Left ventricle myocardium superior (tissue), 1 donor: ENCODE data around the gene IL10RA. TPM values are rescaled to one million over a fixed set of nuclear protein-coding genes. Genes with fewer than 3 reads are reported as not detected.

Experiments
- ATAC-seq: fragments of 200-7000 bp; cut with Tn5 transposase; one replicate; pipeline ENCODE4 v1.9.1; 2020; ENCODE audit warnings: mild to moderate bottlenecking, moderate library complexity
- DNase-seq: peaks from one replicate; pipeline ENCODE4 v3.0.0-alpha.2; 2020
- intact Hi-C: fragments of 100-400 bp; cut with micrococcal nuclease; formaldehyde crosslinking; loops from one replicate; pipeline ENCODE4 v1.11.0; 2022
- total RNA-seq: library from RNA; stranded (reverse); fragmentation: NEBNext Ultra II Directional; extraction: Animal tissue kit (Norgen Biotek cat#: 25700); gene quantifications from one replicate; pipeline ENCODE4 v1.2.1, GENCODE V29; 2021
- donor health status: DM: no; HTN: yes; CAD: no; lungs with severe emphysema.

Gene IL10RA
- total RNA-seq, 1 donor from 2014 or later, result 6.0 TPM

DNA sequence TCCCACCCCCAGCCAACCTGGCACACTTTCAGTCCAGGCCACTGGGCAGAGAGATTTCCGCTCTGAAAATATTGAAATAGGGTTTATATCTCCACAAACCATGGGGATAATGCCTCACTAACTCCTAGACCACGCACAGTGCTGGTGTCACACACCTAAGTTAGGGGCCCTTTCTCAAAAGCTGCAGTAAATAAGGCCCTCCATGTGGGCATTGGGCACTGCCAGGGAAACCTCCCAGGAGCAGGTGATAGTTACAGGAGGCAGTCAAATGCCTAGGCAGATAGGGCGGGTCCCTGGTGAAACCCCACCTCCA is 3.1 kb upstream of the IL10RA start:
- no peak for ATAC-seq
- intact Hi-C loops, result no loop called here
- DNase-seq, result no peak

DNA sequence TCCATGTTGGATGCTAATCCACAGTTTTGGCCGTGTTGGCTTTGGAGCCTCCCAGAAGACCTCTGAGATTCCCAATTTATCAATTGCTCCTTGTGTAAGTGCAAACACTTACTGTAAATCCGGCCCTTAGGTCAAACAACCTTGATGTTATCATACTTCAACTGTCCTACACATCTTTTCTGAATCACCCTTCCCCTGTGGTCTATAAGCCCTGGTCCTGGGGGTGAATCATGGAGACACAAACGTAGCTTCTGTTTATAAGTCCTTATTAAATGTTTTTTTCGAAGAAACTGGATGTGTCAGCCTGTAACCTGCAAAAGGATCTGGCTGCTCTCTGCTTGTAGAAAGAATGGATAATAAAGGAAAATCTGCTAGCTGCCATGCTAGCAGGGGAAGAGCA is 1.7 kb upstream of the IL10RA start:
- DNase-seq (no peak), ATAC-seq (no peak)
- intact Hi-C loops, result no loop called here

DNA sequence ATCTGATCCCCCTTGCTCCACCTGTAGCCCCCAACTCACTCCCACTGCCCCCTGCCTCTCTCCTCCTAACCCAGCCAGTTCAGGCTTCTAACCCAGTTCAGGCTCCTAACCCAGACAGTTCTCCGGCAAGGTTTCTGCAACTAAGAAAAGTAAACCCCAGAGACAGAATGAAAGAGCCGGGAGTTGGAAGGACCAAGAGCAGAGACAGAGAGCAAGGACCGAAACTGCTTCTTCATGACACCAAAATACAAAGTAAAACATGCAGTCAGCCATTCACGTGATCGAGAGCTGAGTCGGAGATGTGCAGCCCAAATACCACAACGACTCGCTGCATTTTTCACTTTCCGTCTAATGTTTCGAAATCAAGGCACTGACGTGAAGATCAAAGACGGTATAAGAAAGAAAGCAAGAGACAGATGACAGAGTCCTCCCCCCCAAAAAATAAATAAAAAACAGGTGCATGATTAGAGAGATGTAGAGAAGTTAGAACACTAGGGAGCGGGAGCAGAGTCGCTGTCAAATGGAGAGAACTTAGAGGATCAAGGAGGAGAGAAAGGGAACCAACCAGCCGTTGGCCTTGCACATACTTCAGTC is 884 bp downstream of the IL10RA start:
- DNase-seq, result no peak
- intact Hi-C loops, result no loop called here
- ATAC-seq, result no peak

DNA sequence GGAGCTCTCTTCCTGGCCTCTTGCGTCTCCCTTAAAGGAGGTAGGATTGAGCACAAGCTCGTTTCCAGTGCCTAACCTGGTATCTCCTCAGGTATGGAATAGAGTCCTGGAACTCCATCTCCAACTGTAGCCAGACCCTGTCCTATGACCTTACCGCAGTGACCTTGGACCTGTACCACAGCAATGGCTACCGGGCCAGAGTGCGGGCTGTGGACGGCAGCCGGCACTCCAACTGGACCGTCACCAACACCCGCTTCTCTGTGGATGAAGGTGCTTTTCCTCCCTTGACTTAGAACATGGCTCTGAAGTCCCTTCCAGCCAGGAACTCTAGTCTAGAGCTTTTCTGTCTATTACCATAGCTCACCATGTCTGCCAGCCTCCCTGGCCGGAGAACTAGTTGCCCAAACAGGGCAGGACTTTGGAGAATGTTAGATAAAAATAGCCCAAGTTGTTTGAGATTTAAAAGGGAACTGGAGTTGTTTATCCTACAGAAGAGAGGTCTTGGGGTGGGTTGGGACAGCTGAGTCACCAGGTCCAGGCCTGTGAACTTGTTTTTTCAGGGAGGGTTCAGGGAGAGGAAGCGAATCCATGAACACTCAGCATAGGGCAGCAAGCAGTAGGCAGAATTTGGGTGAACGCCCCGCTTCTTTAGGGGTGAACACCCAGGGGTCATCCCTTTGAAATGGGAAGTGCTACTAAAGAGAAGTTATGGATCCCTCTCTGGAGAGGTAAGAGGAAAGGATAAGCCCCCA is 3.3 kb downstream of the IL10RA start:
- DNase-seq, result no peak
- peak; percentile 36 for ATAC-seq
- intact Hi-C loops, result no loop called here

DNA sequence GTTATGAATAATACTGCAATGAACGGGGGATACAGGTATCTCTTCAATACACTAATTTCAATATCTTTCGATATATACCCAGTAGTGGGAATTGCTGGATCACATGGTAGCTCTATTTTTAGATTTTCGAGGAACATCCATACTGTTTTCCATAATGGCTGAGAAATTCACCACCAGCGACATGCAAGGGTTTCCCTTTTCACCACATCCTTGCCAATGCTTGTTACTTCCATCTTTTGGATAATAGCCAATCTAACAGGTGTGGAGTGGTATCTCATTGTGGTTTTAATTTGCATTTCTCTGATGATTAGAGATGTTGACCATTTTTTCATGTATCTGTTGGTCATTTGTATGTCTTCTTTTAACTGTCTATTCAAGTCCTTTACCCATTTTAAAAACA is 5.9 kb downstream of the IL10RA start:
- ATAC-seq, result no peak
- DNase-seq, result no peak
- intact Hi-C loops, result no loop called here

DNA sequence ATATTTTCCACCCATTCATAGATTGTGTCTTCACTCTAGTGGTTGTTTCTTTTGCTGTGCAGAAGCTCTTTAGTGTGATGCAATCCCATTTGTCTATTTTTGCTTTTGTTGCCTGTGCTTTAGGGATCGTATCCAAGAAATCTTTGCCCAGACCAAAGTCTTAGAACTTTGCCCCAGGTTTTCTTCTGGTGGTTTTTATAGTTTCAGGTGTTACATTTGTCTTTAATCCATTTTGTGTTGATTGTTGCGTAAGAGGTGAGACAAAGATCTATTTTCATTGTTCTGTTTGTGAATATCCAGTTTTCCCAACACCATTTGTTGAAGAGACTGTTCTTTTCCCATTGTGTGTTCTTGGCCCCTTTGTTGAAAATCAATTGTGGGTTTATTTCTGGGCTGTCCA is 6.4 kb downstream of the IL10RA start:
- intact Hi-C loops, result no loop called here
- ATAC-seq (no peak), DNase-seq (no peak)

DNA sequence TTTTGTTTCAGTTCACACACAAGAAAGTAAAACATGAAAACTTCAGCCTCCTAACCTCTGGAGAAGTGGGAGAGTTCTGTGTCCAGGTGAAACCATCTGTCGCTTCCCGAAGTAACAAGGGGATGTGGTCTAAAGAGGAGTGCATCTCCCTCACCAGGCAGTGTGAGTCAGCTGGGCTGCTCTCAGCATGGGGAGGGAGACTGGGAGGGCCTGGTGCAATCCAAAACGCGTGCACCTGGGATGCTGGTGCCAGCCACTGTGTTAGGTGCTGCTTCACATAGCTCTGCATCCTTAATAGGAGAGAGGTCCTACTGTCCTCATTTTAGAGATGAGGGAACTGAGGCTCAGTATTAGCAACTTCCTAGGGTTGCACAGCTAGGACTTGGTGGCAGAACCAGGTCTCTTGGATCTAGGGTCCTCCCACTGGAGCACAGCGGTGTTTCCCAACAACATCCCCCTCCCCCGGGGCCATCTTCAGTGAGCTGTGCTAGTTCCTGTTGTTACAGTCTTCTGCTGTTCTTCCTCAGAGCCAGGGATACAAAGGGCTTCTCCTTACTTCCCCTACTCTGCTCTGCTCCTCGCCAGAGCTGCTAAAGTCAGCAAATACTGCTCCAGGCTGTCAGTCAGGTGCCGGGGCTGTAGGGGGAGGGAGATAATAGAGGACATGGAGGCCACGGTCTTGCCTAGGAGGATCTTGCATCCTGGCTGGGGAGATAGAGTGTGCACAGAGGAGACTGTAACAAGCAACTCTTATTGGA is 8.0 kb downstream of the IL10RA start:
- DNase-seq, result peak; percentile 58
- intact Hi-C loops, result no loop called here
- peak; percentile 73 for ATAC-seq

DNA sequence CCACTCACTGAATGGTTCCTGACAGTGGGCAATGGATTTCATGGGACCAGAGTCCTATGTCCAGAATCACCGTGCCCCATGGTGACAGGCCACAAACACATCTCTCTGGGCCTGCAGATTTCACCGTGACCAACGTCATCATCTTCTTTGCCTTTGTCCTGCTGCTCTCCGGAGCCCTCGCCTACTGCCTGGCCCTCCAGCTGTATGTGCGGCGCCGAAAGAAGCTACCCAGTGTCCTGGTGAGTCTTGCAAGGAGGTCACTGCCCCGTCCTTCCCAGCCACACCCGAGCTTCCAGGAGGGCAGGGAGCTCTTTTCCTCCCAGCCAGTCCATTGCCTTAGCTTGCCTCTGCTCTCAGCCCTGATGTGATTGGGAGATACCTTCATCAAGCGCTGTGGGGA is 9.3 kb downstream of the IL10RA start:
- intact Hi-C loops, result no loop called here
- DNase-seq (no peak), ATAC-seq (no peak)

DNA sequence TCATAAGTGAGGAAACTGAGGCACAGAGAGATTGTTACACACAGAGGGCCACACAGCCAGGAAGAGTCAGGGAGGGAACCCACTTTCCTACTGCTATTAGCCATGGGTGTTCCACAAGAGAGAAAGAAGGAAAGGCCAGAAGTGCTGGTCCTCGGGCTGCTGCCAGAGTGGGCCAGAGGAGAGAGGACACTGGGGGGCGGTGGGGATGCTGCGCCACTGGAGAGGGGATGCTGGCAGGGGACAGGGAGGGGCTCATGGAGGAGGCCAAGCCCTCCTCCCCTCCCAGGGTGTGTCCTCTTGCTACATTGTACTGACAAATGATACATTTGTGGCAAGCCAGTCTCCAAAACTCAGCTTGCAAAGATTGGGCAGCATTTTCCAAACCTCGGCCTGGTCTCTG is 9.9 kb downstream of the IL10RA start:
- no peak for ATAC-seq
- no peak for DNase-seq
- intact Hi-C loops, result no loop called here

DNA sequence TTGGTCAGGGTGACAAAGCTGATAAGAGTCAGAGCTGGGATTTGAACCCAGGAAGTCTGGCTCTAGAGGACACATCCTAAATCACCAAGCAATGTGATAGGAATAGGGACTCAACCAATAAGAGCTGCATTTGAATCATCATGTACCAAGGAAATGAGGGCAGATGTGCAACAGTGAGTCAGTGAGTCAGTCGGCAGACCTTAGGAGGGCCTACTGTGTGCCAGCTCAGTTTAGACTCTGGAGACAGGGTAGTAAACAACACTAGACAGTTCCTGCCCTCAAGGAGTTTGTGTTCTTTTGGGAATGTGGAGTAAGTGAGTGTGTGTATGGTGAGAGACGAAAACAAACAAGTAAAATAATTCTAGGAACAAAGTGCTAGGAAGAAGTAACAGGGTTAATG is 11.2 kb downstream of the IL10RA start:
- ATAC-seq, result no peak
- intact Hi-C loops, result no loop called here
- no peak for DNase-seq

DNA sequence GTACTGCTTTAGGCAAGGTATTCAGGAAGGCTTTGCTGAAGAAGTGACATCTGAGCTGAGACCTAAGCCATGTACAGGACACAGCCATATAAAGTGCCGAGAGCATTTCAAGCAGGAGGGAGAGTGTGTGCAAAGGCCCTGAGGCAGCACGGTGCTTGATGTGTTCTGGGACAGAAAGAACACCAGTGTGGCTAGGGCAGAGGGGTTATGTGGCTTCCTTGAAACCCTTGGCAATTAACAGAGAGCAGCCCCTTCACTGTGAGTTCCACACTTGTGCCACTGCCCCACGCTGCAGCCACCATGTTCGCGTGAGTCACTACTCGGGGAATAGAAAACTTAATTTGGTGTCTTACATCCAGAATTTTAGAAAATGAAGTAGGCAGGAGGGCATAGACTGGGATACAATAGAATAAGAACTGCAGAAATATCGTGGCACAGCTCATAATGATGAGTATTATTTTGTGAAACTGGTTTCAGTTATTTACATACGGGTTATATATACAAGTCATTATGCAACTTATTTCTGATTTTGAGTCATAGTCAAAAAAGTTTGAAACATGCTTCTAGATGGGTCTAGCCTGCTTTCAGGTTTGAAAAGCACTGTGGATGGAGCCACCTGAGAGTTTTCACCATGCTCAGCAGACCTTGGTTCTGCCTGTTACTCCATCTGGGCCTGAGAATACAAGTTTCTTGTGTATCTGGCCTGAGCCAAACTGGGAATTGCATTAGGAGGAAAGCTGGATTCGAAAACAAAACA is 11.8 kb downstream of the IL10RA start:
- intact Hi-C loops, result no loop called here
- DNase-seq (no peak), ATAC-seq (no peak)

DNA sequence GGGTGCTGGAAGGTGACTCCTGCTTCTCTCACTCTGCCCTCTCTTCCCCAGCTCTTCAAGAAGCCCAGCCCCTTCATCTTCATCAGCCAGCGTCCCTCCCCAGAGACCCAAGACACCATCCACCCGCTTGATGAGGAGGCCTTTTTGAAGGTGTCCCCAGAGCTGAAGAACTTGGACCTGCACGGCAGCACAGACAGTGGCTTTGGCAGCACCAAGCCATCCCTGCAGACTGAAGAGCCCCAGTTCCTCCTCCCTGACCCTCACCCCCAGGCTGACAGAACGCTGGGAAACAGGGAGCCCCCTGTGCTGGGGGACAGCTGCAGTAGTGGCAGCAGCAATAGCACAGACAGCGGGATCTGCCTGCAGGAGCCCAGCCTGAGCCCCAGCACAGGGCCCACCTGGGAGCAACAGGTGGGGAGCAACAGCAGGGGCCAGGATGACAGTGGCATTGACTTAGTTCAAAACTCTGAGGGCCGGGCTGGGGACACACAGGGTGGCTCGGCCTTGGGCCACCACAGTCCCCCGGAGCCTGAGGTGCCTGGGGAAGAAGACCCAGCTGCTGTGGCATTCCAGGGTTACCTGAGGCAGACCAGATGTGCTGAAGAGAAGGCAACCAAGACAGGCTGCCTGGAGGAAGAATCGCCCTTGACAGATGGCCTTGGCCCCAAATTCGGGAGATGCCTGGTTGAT is 12.6 kb downstream of the IL10RA start:
- intact Hi-C loops, result no loop called here

DNA sequence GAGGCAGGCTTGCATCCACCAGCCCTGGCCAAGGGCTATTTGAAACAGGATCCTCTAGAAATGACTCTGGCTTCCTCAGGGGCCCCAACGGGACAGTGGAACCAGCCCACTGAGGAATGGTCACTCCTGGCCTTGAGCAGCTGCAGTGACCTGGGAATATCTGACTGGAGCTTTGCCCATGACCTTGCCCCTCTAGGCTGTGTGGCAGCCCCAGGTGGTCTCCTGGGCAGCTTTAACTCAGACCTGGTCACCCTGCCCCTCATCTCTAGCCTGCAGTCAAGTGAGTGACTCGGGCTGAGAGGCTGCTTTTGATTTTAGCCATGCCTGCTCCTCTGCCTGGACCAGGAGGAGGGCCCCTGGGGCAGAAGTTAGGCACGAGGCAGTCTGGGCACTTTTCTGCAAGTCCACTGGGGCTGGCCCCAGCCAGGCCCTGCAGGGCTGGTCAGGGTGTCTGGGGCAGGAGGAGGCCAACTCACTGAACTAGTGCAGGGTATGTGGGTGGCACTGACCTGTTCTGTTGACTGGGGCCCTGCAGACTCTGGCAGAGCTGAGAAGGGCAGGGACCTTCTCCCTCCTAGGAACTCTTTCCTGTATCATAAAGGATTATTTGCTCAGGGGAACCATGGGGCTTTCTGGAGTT is 13.3 kb downstream of the IL10RA start:
- intact Hi-C loops, result no loop called here
- DNase-seq (no peak), ATAC-seq (no peak)

More for the DNA sequence above, 12.6 kb downstream of the IL10RA start:
- ATAC-seq (no peak), DNase-seq (no peak)

DNA sequence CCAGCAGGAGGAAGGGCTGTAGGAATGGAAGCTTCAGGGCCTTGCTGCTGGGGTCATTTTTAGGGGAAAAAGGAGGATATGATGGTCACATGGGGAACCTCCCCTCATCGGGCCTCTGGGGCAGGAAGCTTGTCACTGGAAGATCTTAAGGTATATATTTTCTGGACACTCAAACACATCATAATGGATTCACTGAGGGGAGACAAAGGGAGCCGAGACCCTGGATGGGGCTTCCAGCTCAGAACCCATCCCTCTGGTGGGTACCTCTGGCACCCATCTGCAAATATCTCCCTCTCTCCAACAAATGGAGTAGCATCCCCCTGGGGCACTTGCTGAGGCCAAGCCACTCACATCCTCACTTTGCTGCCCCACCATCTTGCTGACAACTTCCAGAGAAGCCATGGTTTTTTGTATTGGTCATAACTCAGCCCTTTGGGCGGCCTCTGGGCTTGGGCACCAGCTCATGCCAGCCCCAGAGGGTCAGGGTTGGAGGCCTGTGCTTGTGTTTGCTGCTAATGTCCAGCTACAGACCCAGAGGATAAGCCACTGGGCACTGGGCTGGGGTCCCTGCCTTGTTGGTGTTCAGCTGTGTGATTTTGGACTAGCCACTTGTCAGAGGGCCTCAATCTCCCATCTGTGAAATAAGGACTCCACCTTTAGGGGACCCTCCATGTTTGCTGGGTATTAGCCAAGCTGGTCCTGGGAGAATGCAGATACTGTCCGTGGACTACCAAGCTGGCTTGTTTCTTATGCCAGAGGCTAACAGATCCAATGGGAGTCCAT is 14.1 kb downstream of the IL10RA start:
- DNase-seq (no peak), ATAC-seq (no peak)
- intact Hi-C loops, result no loop called here

DNA sequence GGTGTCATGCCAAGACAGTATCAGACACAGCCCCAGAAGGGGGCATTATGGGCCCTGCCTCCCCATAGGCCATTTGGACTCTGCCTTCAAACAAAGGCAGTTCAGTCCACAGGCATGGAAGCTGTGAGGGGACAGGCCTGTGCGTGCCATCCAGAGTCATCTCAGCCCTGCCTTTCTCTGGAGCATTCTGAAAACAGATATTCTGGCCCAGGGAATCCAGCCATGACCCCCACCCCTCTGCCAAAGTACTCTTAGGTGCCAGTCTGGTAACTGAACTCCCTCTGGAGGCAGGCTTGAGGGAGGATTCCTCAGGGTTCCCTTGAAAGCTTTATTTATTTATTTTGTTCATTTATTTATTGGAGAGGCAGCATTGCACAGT is 14.6 kb downstream of the IL10RA start:
- DNase-seq, result no peak
- no peak for ATAC-seq
- intact Hi-C loops, result no loop called here

DNA sequence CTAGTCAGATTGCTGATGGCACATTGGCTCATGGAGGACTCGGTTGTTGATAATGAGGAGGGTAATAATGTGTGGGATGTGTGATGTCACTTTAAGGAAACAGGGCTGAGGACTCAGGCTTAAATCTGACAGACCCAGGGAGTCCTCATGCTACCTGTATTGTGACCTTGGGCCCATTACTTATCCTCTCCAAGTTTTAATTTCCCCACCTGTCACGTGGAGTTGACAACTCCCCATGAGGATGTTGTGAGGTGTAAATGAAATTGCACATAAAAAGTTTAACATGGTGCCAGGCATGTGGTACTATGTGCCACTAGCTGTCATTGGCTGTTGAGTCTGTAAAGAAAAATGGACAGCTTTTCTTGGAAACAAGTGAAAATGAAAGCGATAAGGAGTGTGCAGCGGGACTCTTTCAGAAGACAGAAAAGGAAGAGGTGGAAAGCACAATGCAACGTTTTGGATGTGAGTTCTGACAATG is 15.3 kb downstream of the IL10RA start:
- intact Hi-C loops, result no loop called here
- no peak for ATAC-seq
- no peak for DNase-seq

DNA sequence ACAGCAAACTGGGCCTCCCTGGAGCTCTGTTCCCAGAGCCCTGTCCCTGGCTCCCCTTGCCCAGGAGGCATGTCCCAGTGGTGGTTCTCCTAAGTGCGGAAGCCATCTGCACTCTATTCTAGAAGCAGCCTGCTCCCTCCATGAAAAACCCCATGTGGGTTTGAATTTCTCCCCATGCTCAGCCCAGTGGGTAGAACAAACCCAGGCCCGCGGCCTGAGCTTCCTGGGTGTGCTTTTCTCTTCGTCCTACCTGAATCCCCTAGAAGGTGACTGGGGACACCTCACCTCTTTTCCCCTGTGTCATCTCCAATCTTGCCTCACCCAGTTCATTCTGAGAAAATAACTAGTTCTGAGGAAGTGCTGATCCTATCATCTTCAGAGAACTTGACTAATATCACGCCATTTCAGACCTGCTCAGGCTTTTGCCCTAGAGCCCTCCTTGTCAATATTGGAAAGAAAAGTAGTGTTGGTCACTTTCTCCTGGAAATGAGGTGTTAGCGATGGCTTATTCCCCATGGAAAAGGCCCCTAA is 15.9 kb downstream of the IL10RA start:
- DNase-seq (no peak), ATAC-seq (no peak)
- intact Hi-C loops, result no loop called here
